GM06990 (cell line): Measurements from ENCODE around the gene TNIK.

Experiments used
- DNase-seq: peaks from one replicate; pipeline ENCODE4 v3.0.0-alpha.2; 2011; ENCODE audit not compliant: insufficient read length; ENCODE audit errors: extremely low read depth
- H3K27me3 ChIP-seq: replicated peaks from 2 replicates; pipeline ENCODE4 v1.6.0; 2011; ENCODE audit warnings: low read length; ENCODE audit not compliant: control insufficient read depth, insufficient read depth
- H3K36me3 ChIP-seq: 2 replicates; pipeline ENCODE4 v1.5.1; 2011; ENCODE audit warnings: low read length; ENCODE audit not compliant: control insufficient read depth, insufficient read depth
- H3K4me3 ChIP-seq: replicated peaks from 2 replicates; pipeline ENCODE4 v1.5.1; 2011; ENCODE audit warnings: low read depth, mild to moderate bottlenecking, control low read depth, low read length
- CTCF ChIP-seq: IDR thresholded peaks from 2 replicates; pipeline ENCODE4 v1.5.1; 2011; ENCODE audit warnings: low read length, control low read depth, mild to moderate bottlenecking, inconsistent platforms; ENCODE audit not compliant: insufficient read depth, poor library complexity, severe bottlenecking

TNIK gene

GRCh38 chr3:171181907-171182690, 278.1 kb downstream of the TNIK start:
- no peak for DNase-seq
- Histone ChIP-seq H3K36me3 (peaks cover 14% of the 10 kb centered on the region), H3K4me3 (no peak overlapping the region), H3K27me3 (no peaks in the 10 kb centered on the region)
- no peak for TF ChIP-seq CTCF

DNA sequence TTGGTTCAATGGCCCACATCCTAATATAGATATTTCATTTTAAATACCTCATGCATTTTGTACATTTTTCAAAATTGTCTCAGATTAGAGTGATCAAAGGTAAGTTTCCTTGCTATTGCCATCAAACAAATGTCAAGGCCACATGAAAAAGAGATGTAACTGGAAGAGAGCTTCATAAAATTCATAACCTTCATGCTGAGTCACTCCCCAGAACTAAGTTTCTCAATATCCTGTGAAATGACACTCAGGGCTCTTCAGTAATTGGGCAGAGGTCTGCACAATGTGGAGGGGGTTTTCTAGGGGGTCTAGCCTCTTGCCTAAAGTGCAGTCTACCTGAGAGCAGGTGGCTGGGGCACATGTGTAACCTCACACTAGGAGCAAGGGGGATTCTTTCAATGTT, 281.5 kb downstream of the TNIK start:
- no peak overlapping the region for H3K4me3 ChIP-seq
- DNase-seq: no peak
- no peaks in the 10 kb centered on the region for H3K27me3 ChIP-seq
- TF ChIP-seq CTCF: no peak
- peaks cover 23% of the 10 kb centered on the region for H3K36me3 ChIP-seq

DNA sequence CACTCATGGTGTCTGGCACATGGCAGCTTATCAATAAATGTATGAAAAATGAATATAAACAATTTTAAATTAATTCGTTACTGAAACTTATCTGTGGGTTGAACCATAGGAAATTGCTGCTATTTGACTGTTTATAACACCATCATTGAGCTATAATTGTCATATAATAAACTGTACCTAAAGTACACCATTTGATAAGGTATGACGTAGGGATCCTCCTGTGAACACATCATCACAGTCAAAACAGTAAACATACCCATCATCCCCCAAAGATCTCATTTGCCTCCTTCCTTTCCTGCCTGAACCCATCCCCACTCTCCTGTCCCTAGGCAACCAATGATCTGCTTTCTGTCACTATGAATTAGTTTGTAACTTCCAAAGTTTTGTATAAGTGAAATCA, 282.7 kb downstream of the TNIK start:
- TF ChIP-seq CTCF: no peak
- Histone ChIP-seq H3K27me3 (no peaks in the 10 kb centered on the region), H3K4me3 (no peak overlapping the region), H3K36me3 (peaks cover 20% of the 10 kb centered on the region)
- no peak for DNase-seq

DNA sequence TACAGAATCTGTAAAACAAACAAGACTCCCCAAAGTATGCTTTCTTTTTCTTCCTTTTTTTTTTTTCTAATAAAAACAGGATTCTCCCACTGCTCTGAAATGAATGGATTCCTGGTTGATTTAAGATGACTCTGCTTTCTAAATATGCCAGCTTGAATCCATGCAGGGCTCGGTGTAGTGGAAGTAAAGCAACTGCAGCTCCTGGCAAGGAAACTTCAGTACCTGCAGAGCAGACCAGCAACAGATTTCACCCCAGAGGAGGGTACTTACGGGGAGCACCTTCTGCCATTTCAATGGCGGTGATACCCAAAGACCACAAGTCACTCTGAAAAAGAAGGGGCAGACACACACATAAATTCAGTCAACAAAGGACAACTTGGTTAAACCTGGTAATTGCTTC, 283.1 kb downstream of the TNIK start:
- Histone ChIP-seq H3K27me3 (no peaks in the 10 kb centered on the region), H3K4me3 (no peak overlapping the region), H3K36me3 (peaks cover 20% of the 10 kb centered on the region)
- DNase-seq: no peak
- no peak for TF ChIP-seq CTCF

GRCh38 chr3:171176244-171176933, 283.8 kb downstream of the TNIK start:
- no peak for DNase-seq
- Histone ChIP-seq H3K36me3 (peaks cover 21% of the 10 kb centered on the region), H3K4me3 (no peak overlapping the region), H3K27me3 (no peaks in the 10 kb centered on the region)
- no peak for TF ChIP-seq CTCF
